PC-9 (cell line): ENCODE data around the gene GAR1.
"Not testable (repeated sequence)": the region's sequence is repeated elsewhere in the genome, so short reads cannot be mapped to it uniquely, and the experiment has no call there.

Experiments
- CTCF ChIP-seq: fragments of 200-600 bp; sonication (generic); conservative IDR thresholded peaks from 2 replicates; pipeline ENCODE4 v1.6.1; 2017; ENCODE audit warnings: mixed run types, antibody characterized with exemption, mild to moderate bottlenecking, moderate library complexity
- EZH2 ChIP-seq: fragments of 200-600 bp; sonication (generic); IDR thresholded peaks from 2 replicates; pipeline ENCODE4 v1.8.0; 2017; ENCODE audit warnings: antibody characterized with exemption, low read depth

- TF ChIP-seq CTCF, EZH2: not testable (repeated sequence)
These were observed 33.5 kb upstream of the GAR1 start for GRCh38 chr4:109782092-109782491.
